SK-N-SH treated with all-trans-retinoic acid at 6 μM for 48 hours (cell line): ENCODE results near the gene LRIG2.
A peak's percentile ranks its signal among the peaks of the same experiment; 100 is the strongest.

ENCODE experiments used
- BACH2 ChIP-seq: fragments of 250-450 bp; sonication (Bioruptor Pico); IDR thresholded peaks from 2 replicates; pipeline ENCODE4 v1.9.0; 2021; ENCODE audit warnings: mild to moderate bottlenecking, borderline replicate concordance
- CREB5 ChIP-seq: fragments of 250-450 bp; sonication (Bioruptor Pico); IDR thresholded peaks from 2 replicates; pipeline ENCODE4 v1.5.1; 2020; ENCODE audit warnings: low read depth, mild to moderate bottlenecking, moderate library complexity
- CSRNP3 ChIP-seq: fragments of 250-450 bp; sonication (Bioruptor Pico); IDR thresholded peaks from 2 replicates; pipeline ENCODE4 v1.5.1; 2021; ENCODE audit warnings: mild to moderate bottlenecking, moderate library complexity
- ISL1 ChIP-seq: fragments of 250-450 bp; sonication (Bioruptor Pico); IDR thresholded peaks from 2 replicates; pipeline ENCODE4 v2.1.2; 2022; ENCODE audit warnings: mild to moderate bottlenecking, moderate library complexity
- PPARA ChIP-seq: fragments of 250-450 bp; sonication (Bioruptor Pico); IDR thresholded peaks from 2 replicates; pipeline ENCODE4 v1.5.0; 2020; ENCODE audit warnings: mild to moderate bottlenecking, borderline replicate concordance
- RARB ChIP-seq: fragments of 250-450 bp; sonication (Bioruptor Pico); IDR thresholded peaks from 2 replicates; pipeline ENCODE4 v1.8.0; 2021; ENCODE audit warnings: mild to moderate bottlenecking, moderate library complexity
- TCF4 ChIP-seq: fragments of 250-450 bp; sonication (Bioruptor Pico); IDR thresholded peaks from 2 replicates; pipeline ENCODE4 v1.8.0; 2021; ENCODE audit warnings: mild to moderate bottlenecking, moderate library complexity, borderline replicate concordance
- ZNF565 ChIP-seq: fragments of 450-650 bp; formaldehyde crosslinking; conservative IDR thresholded peaks from 2 replicates; pipeline ENCODE4 v1.5.0; 2020; ENCODE audit warnings: low read depth, mild to moderate bottlenecking, moderate library complexity
- ZNF8 ChIP-seq: fragments of 450-650 bp; formaldehyde crosslinking; IDR thresholded peaks from 2 replicates; pipeline ENCODE4 v1.5.0; 2020; ENCODE audit warnings: mild to moderate bottlenecking, moderate library complexity

GRCh38 chr1:113109908-113110554, 37.0 kb downstream of the LRIG2 start:
- TF ChIP-seq TCF4 (CRISPR knock-in tag) (no peak), ISL1 (CRISPR knock-in tag) (0 out of 2 replicates have a peak, but pooled peaks have one; percentile 6), BACH2 (CRISPR knock-in tag) (no peak), PPARA (CRISPR knock-in tag) (no peak), CSRNP3 (no peak), ZNF565 (no peak), RARB (no peak), ZNF8 (CRISPR knock-in tag) (no peak), CREB5 (no peak)
